SJSA1 (cell line): ENCODE results near the gene LRRC66. TPM values are rescaled to one million over a fixed set of nuclear protein-coding genes. Genes with fewer than 3 reads are reported as not detected.

ENCODE experiments used
- DNase-seq, 2 experiments: peaks; one replicate each; pipeline ENCODE4 v3.0.0-alpha.2; 2015 to 2020; ENCODE audit warnings: low spot score in 2 of 2, low read depth in 1 of 2
- H3K27ac ChIP-seq: fragments of 250-450 bp; sonication (Bioruptor Pico); 2 replicates; pipeline ENCODE4 v1.5.1; 2020; ENCODE audit warnings: mild to moderate bottlenecking, moderate library complexity
- H3K27me3 ChIP-seq: fragments of 250-450 bp; sonication (Bioruptor Pico); replicated peaks from 2 replicates; pipeline ENCODE4 v1.5.1; 2020; ENCODE audit warnings: mild to moderate bottlenecking, moderate library complexity
- H3K36me3 ChIP-seq: fragments of 250-450 bp; sonication (Bioruptor Pico); 2 replicates; pipeline ENCODE4 v1.5.1; 2020; ENCODE audit warnings: mild to moderate bottlenecking
- H3K4me1 ChIP-seq: fragments of 250-450 bp; sonication (Bioruptor Pico); replicated peaks from 2 replicates; pipeline ENCODE4 v1.6.1; 2021; ENCODE audit warnings: mild to moderate bottlenecking
- H3K4me3 ChIP-seq: fragments of 250-450 bp; sonication (Bioruptor Pico); 2 replicates; pipeline ENCODE4 v1.5.1; 2020; ENCODE audit warnings: mild to moderate bottlenecking
- H3K9me3 ChIP-seq: fragments of 250-450 bp; sonication (Bioruptor Pico); replicated peaks from 2 replicates; pipeline ENCODE4 v1.5.1; 2020; ENCODE audit warnings: mild to moderate bottlenecking
- total RNA-seq: library from RNA; depleted of rRNA; stranded (reverse); fragments of >200 nt; shearing (Covaris generic); gene quantifications from 2 replicates; pipeline ENCODE4 v1.2.3, GENCODE V29; 2014; rRNA removed

LRRC66 gene, protein sequence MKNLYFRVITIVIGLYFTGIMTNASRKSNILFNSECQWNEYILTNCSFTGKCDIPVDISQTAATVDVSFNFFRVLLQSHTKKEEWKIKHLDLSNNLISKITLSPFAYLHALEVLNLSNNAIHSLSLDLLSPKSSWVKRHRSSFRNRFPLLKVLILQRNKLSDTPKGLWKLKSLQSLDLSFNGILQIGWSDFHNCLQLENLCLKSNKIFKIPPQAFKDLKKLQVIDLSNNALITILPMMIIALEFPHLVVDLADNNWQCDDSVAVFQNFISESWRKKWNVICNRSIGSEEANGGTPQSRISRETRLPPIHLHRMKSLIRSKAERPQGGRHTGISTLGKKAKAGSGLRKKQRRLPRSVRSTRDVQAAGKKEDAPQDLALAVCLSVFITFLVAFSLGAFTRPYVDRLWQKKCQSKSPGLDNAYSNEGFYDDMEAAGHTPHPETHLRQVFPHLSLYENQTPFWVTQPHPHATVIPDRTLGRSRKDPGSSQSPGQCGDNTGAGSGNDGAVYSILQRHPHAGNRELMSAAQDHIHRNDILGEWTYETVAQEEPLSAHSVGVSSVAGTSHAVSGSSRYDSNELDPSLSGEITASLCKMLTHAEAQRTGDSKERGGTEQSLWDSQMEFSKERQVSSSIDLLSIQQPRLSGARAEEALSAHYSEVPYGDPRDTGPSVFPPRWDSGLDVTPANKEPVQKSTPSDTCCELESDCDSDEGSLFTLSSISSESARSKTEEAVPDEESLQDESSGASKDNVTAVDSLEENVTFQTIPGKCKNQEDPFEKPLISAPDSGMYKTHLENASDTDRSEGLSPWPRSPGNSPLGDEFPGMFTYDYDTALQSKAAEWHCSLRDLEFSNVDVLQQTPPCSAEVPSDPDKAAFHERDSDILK
- 0.05 TPM in 1 of 2 replicates, not detected in the other for total RNA-seq

GRCh38 chr4:52019936-52020657, at the start of gene LRRC66:
LRRC66 (minus strand) TSS chr4:52020363; CDS start chr4:52017613, 2,750 bp downstream.
- DNase-seq = no peak
- H3K4me1 ChIP-seq = no peaks in the 10 kb centered on the region
- no peaks in the 10 kb centered on the region for H3K9me3 ChIP-seq
- H3K36me3 ChIP-seq = peaks cover 19% of the 10 kb centered on the region
- no peak within 1 kb of the TSS for H3K27ac ChIP-seq
- H3K27me3 ChIP-seq = no peaks in the 10 kb centered on the region
- no peak within 1 kb of the TSS for H3K4me3 ChIP-seq

DNA sequence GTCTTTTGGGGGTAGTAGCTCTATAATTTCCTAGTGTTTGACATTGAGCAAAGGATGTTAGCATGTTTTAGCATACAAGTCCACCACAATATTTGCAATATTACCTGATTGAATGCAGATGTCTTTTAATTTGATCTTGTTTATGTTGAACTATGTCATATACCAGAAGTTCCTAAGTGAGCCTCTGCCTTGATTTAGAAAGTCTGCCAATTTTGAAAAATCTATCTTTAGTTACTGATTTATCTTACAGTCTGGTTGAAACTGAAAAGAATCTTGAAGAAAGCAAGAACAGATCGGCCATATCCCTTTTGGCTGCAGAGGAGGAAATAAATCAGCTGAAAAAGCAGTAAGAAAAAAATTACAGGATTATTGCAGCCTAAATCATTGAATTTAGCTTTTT, 49.4 kb upstream of the LRRC66 start:
- Histone ChIP-seq H3K27ac (no peak overlapping the region), H3K4me3 (no peak overlapping the region), H3K36me3 (no peaks in the 10 kb centered on the region), H3K27me3 (no peaks in the 10 kb centered on the region; the same call in none of the 2 replicates), H3K9me3 (no peaks in the 10 kb centered on the region), H3K4me1 (peaks cover 5% of the 10 kb centered on the region; the same call in 1 of the 2 replicates)
- no peak for DNase-seq

DNA sequence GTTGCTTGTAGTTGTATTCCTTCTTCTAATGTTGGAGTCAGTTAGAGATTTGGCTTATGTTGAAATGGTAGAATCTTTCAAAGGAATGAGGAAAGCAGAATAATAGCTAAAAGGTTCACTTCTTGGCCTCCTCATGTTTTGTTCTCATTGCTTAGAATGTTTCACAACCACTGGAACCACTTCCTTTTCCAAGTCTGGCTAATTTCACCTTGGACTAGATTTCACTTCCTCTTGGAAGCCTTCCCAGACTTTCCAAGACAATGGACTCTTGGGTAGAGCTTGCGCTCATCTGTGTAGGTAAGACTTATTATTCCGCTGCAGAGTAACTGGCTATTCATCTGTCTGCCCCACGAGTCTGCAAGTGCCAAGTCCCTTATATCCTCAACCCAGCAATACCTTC, 39.2 kb upstream of the LRRC66 start:
- H3K4me1 ChIP-seq = no peaks in the 10 kb centered on the region; the same call in 1 of the 2 replicates
- H3K36me3 ChIP-seq = no peaks in the 10 kb centered on the region
- DNase-seq = no peak
- H3K9me3 ChIP-seq = no peaks in the 10 kb centered on the region
- H3K27me3 ChIP-seq = peaks cover 21% of the 10 kb centered on the region
- H3K27ac ChIP-seq = no peak overlapping the region
- no peak overlapping the region for H3K4me3 ChIP-seq

- Histone ChIP-seq H3K9me3 (no peaks in the 10 kb centered on the region), H3K27ac (no peak overlapping the region), H3K27me3 (peaks cover 24% of the 10 kb centered on the region), H3K4me3 (no peak overlapping the region), H3K4me1 (no peaks in the 10 kb centered on the region), H3K36me3 (no peaks in the 10 kb centered on the region)
- no peak for DNase-seq
These were observed 38.1 kb upstream of the LRRC66 start for GRCh38 chr4:52058275-52058674.

DNA sequence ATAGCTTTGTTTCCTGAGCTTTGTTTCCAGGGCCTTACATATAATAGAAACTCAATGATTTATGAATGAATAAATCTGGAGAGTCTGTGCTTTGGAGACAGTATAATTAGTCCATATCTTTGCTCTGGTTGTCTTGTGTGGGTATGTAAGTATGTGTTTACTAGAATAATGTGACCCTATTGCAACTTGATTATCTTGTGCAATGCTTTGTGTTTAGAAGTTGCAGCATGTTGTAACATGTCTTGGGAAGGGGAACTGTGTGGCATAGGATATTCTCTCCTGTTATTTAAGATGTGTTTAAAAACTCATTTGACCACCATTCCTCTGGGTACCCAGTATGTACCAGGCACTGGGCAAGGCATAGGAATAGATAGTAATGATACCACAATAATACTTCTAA, 37.0 kb upstream of the LRRC66 start:
- Histone ChIP-seq H3K9me3 (no peaks in the 10 kb centered on the region), H3K4me3 (no peak overlapping the region), H3K27ac (no peak overlapping the region), H3K36me3 (no peaks in the 10 kb centered on the region), H3K27me3 (peaks cover 27% of the 10 kb centered on the region), H3K4me1 (no peaks in the 10 kb centered on the region; the same call in 1 of the 2 replicates)
- DNase-seq = no peak

DNA sequence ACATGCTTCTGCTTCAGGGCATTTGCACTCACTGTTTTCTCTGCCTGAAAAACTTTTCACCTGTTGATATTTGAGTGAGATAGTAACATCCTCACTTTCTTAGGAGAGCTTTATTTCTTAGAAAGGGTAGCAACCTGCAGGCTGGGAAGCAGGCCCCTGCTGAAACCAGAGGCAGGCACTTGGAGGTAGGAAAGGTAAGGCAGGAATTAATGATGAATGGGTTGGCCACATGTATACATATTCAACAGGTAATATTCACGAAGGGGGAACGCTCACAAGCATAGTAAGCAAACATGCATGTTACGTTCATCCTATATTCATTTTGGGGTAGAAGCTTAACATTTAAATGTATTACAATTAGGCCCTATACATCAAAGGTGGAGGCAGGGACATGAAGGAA, 34.1 kb upstream of the LRRC66 start:
- H3K36me3 ChIP-seq = no peaks in the 10 kb centered on the region
- H3K27ac ChIP-seq = no peak overlapping the region
- H3K4me3 ChIP-seq = no peak overlapping the region
- H3K9me3 ChIP-seq = 0 out of 2 replicates have a peak, but pooled peaks cover 6% of the 10 kb centered on the region
- peaks cover 50% of the 10 kb centered on the region for H3K27me3 ChIP-seq
- peaks cover 12% of the 10 kb centered on the region for H3K4me1 ChIP-seq
- DNase-seq = no peak

DNA sequence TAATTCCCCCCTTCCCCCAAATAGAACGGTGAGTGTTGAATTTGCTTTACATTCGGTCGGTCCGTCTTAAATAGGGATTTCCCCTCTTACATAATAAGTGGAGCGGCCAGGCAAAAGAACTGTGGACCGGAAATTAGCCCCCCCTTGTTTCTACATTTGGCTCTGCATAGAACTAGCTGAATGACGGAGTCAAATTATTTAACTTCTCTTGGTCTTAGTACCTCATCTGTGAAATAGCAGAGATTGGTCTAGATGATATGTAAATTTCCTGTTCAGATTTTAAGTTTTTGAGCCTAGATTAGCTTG, 32.3 kb upstream of the LRRC66 start:
- peaks cover 52% of the 10 kb centered on the region for H3K27me3 ChIP-seq
- H3K9me3 ChIP-seq = 0 out of 2 replicates have a peak, but pooled peaks cover 6% of the 10 kb centered on the region
- H3K4me1 ChIP-seq = peaks cover 12% of the 10 kb centered on the region
- no peak overlapping the region for H3K4me3 ChIP-seq
- H3K27ac ChIP-seq = no peak overlapping the region
- DNase-seq = no peak
- no peaks in the 10 kb centered on the region for H3K36me3 ChIP-seq

DNA sequence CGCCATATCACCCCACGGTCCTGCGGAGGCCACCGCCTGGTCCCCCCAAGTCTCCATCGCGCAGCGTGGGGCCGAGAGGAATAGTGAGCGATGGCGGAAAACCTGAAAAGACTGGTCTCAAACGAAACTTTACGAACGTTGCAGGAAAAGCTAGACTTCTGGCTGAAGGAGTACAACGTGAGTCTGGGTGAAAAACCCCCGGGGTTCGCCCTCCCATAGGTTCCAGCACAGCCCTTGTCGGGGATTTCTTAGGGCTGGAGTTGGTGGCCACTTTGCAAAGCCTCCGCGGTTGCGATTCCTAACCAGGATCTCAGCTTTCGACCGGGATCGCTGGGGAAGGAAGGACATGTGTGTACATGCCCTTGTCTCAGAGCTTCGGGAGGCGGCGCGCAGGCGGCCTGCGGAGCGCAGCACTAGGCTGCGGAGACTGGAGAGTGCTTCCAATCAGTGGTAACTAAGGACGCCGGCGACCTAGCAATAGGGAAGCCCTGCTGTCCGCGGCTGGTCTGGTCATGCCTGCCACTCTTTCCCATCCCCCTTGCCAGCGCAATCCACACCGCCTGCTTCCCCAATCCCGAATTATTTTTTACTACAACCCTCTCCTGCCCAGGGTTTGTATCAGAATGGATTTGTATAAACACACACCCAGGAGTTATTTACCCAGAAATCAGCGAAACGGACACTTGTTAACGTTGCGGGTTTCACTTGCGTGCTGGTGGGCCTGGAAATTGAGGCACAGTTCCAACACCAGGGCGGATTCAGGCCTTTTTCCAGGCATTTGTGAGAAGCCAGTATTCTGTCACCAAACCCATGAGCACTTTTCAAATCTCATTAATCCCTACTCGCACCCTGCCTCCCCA, 31.7 kb upstream of the LRRC66 start:
- Histone ChIP-seq H3K9me3 (0 out of 2 replicates have a peak, but pooled peaks cover 6% of the 10 kb centered on the region), H3K4me3 (peak overlapping the region; percentile 37), H3K27me3 (peaks cover 52% of the 10 kb centered on the region), H3K27ac (no peak overlapping the region), H3K36me3 (no peaks in the 10 kb centered on the region), H3K4me1 (peaks cover 12% of the 10 kb centered on the region)
- DNase-seq = peak; percentile 46 to 63

DNA sequence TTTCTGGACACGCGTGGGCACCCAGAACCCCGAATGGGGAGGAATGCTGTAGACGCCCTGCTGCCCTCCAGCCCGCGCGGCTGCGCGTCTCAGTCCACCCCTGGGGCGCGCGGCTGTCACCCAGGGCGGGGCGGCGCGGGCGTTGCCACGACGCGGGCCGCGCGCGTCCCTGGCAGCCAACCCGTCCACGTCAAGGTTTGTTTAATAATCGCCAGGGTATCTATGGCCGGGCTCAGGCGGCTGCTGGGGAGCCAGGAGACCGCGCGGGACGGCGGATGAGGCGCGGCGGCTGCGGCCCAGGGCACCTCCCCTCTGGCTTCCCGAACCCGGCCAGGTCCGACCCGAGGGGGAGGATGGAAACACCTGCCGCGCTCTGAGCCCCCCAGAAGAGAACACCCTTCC, 31.1 kb upstream of the LRRC66 start, which contains the start of gene SPATA18:
Gene SPATA18, plus strand, starts transcription at position 92 of the 402 bp plus-strand sequence. CDS start 401 bp downstream, outside the sequence.
- DNase-seq = no peak
- H3K4me1 ChIP-seq = peaks cover 12% of the 10 kb centered on the region
- peaks cover 52% of the 10 kb centered on the region for H3K27me3 ChIP-seq
- H3K4me3 ChIP-seq = peak within 1 kb of the TSS; percentile 37
- H3K36me3 ChIP-seq = no peaks in the 10 kb centered on the region
- 0 out of 2 replicates have a peak, but pooled peaks cover 6% of the 10 kb centered on the region for H3K9me3 ChIP-seq
- H3K27ac ChIP-seq = no peak within 1 kb of the TSS

DNA sequence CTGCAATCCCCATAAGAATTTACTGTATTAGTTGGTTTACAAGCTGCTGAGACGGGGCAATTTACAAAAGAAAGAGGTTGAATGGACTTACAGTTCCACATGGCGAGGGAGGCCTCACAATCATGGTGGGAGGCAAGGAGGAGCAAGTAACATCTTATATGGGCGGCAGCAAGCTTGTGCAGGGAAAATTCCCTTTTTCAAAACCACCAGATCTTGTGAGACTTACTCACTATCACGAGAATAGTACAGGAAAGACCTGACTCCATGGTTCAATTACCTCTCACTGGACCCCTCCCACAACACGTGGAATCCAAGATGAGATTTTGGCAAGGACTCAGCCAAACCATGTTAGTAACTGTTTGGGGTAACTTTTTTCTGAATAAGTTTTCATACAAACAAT, 29.1 kb upstream of the LRRC66 start:
- Histone ChIP-seq H3K4me3 (no peak overlapping the region), H3K27ac (no peak overlapping the region), H3K4me1 (peaks cover 12% of the 10 kb centered on the region), H3K27me3 (peaks cover 49% of the 10 kb centered on the region), H3K36me3 (no peaks in the 10 kb centered on the region), H3K9me3 (0 out of 2 replicates have a peak, but pooled peaks cover 6% of the 10 kb centered on the region)
- DNase-seq = no peak

GRCh38 chr4:52045028-52045427, 24.9 kb upstream of the LRRC66 start:
- Histone ChIP-seq H3K27me3 (peaks cover 28% of the 10 kb centered on the region), H3K27ac (no peak overlapping the region)
- DNase-seq = no peak

DNA sequence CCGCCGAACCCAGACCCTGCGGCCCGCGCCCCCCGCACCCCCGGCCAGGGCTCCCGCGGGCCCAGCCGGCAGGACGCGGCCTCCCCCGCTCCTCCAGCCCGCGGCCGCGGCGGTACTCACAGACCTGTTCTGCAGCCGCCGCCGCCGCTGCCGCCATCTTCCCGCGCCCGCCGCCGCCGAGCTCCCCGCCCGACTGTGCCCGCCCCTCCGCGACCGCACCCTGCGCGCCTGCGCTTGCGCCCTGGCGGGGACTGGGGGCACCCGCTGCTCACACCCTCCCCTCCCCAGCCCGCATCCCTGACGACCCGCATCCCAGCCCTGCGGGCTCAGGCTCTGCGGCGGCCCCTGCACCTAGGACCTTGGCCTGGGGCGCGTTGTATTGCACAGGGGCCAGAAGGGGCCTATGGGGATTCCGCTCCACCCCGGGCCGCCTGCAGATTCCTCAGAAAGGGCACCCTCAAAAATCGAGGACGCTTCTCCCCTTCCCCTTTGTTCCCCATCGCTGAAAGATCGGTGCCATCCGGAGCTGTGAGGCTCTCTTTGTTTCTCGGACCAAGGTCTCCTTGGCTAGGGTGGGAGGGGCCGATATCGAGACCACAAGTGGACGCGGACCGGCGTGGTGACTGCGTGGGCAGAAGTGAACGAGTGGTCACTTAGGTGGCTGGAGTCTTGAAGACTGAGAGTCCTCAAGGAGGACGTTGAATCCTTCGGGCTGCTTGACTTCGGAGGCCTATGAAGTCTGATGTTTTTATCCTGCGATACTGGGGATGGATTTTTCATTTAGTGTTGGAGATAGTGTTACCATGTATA, 18.1 kb upstream of the LRRC66 start, which contains the start of gene SGCB:
Gene SGCB, minus strand, starts transcription at position 197 of the 810 bp plus-strand sequence. Its CDS starts 40 bp downstream, at position 157.
- H3K9me3 ChIP-seq = 0 out of 2 replicates have a peak, but pooled peaks cover 5% of the 10 kb centered on the region
- no peak within 1 kb of the TSS for H3K27ac ChIP-seq
- H3K4me3 ChIP-seq = peak within 1 kb of the TSS; percentile 65
- H3K36me3 ChIP-seq = peaks cover 17% of the 10 kb centered on the region
- H3K27me3 ChIP-seq = peaks cover 10% of the 10 kb centered on the region
- peak; percentile 37 to 65 for DNase-seq
- H3K4me1 ChIP-seq = peaks cover 13% of the 10 kb centered on the region

More at GRCh38 chr4:52045028-52045427, 24.9 kb upstream of the LRRC66 start:
- no peaks in the 10 kb centered on the region for H3K4me1 ChIP-seq
- H3K4me3 ChIP-seq = no peak overlapping the region
- no peaks in the 10 kb centered on the region for H3K36me3 ChIP-seq
- H3K9me3 ChIP-seq = no peaks in the 10 kb centered on the region
